Peyer's patch (tissue), 4 donors: ENCODE data around the gene ATOSA. TPM values are rescaled to one million over a fixed set of nuclear protein-coding genes. Genes with fewer than 3 reads are reported as not detected.
A peak's percentile ranks its signal among the peaks of the same experiment; 100 is the strongest.

Experiments
- DNase-seq, 3 donors: peaks; one replicate each; pipeline ENCODE4 v3.0.0-alpha.2; 2017 to 2019
- H3K27ac ChIP-seq, 4 donors: fragments of 200-600 bp; sonication (generic); one replicate each; pipeline ENCODE4 v1.5.1; 2016 to 2019
- H3K27me3 ChIP-seq, 2 donors: fragments of 200-600 bp; sonication (generic); one replicate each; pipeline ENCODE4 v1.5.1; 2019
- H3K36me3 ChIP-seq, 3 donors: fragments of 200-600 bp; sonication (generic); one replicate each; pipeline ENCODE4 v1.5.1; 2016 to 2019
- H3K4me1 ChIP-seq, 4 donors: fragments of 200-600 bp; sonication (generic); one replicate each; pipeline ENCODE4 v1.5.1; 2016 to 2019
- H3K4me3 ChIP-seq, 4 donors: fragments of 200-600 bp; sonication (generic); 1 replicate in 3 of 4; 2 replicates in 1 of 4; pipeline ENCODE4 v1.5.1; 2016 to 2019; ENCODE audit warnings: mild to moderate bottlenecking in 1 of 4
- H3K9me3 ChIP-seq, 4 donors: fragments of 200-600 bp; sonication (generic); one replicate each; pipeline ENCODE4 v1.5.1; 2016 to 2019; ENCODE audit warnings: mild to moderate bottlenecking in 1 of 4
- POLR2A ChIP-seq, 2 donors: fragments of 450-650 bp; IDR thresholded peaks; one replicate each; pipeline ENCODE4 v1.5.1; 2017; ENCODE audit warnings: antibody characterized with exemption in 2 of 2, mild to moderate bottlenecking in 2 of 2, moderate library complexity in 2 of 2
- total RNA-seq, 4 donors: library from RNA; depleted of rRNA; stranded (reverse); fragments of >200 nt; gene quantifications; one replicate each; pipeline ENCODE4 v1.1.0, GENCODE V29; 2016
- TF ChIP-seq, protein P1 (sequence below), 6 experiments: fragments of 450-650 bp in 4 of 6; fragments of 200-600 bp in 2 of 6; sonication (generic) in 1 of 6; IDR thresholded peaks; one replicate each; pipeline ENCODE4 v1.5.1; 2017 to 2019; ENCODE audit warnings: antibody characterized with exemption in 6 of 6, mild to moderate bottlenecking in 3 of 6, moderate library complexity in 1 of 6

ATOSA gene
- total RNA-seq, 4 donors from 2014 or later = 55.5 to 128 (median 69.4) TPM

DNA sequence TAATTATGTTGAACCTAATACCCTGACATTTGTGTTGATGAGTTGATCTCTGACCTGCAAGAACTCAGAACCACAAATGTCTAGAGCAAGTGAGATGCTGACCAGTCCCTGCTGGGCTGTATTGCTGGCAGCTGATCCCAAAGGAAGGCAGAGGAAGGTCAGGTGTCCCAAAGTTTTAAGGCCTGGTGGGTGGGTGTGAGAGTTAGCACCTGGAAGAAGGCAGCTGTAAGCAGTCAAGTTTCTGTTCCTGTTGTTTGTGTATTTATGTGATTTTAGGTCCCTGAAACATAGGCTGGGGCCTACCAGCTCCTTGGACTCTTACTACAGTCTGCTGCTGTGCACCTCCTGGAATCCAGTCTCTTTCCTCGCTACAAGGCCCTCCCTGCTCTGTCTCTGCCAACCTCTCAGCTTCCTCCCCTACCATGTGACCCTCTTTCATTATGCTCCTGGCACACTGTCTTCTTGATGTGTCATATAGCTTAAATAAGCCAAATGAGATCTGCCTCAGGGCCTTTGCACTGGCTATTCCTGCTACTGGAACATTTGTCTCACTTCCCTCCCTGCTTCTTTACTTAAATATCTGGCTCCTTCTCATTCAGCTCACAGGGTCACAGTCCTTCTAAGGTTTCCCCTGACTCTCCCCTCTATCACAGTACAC lies 31.0 kb upstream of the ATOSA start:
- peak overlapping the region in 2 of 4 donors; percentile 53 to 69 for H3K27ac ChIP-seq

DNA sequence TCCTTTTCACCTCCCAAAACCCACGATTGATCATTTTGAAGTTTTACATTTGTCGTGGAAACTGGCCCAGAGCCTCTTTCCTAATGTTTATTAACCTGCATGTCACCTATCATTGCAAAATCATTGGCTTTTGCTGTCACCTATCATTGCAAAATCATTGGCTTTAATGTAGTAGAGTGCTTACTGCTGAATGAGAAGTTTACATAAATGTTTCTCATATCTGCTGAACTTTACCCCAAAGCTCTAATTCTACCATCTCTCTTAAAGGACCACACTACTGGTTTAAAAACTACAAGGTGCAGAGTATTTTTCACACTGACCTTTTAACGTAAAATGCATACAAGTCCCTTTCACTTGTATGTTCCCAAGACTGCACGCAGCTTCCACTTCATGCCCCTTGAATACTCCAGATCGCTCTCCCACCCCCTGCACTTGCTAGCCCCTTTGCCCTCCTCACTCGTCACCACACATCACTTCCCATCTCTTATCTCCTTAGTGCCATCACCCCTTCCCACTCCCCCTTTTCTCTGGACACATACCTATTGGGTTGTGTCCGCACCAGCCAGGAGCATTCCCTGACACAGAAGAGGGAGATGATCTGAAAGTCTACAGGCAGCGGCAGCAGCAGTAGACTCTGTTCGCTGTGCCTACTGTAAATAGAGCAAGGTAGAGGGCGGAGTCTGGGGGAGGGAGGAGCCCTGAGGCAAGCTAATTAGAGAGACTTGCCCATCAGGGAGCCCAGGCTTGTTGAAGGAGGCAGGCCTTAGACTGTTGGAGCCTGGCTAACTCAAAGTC lies 30.2 kb upstream of the ATOSA start:
- H3K27ac ChIP-seq = peak overlapping the region in 3 of 4 donors; percentile 17 to 69 (median 53)
- no peaks in the 10 kb centered on the region for H3K9me3 ChIP-seq
- TF ChIP-seq, protein P1, sequence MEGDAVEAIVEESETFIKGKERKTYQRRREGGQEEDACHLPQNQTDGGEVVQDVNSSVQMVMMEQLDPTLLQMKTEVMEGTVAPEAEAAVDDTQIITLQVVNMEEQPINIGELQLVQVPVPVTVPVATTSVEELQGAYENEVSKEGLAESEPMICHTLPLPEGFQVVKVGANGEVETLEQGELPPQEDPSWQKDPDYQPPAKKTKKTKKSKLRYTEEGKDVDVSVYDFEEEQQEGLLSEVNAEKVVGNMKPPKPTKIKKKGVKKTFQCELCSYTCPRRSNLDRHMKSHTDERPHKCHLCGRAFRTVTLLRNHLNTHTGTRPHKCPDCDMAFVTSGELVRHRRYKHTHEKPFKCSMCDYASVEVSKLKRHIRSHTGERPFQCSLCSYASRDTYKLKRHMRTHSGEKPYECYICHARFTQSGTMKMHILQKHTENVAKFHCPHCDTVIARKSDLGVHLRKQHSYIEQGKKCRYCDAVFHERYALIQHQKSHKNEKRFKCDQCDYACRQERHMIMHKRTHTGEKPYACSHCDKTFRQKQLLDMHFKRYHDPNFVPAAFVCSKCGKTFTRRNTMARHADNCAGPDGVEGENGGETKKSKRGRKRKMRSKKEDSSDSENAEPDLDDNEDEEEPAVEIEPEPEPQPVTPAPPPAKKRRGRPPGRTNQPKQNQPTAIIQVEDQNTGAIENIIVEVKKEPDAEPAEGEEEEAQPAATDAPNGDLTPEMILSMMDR (IDR thresholded peaks at IDR 0.05) = no peak
- no peak for TF ChIP-seq POLR2A (IDR thresholded peaks at IDR 0.05)
- peak; percentile 68 to 89 (median 83) for DNase-seq
- no peaks in the 10 kb centered on the region for H3K4me1 ChIP-seq
- H3K4me3 ChIP-seq = peak overlapping the region; percentile 26 to 39 (median 28)
- no peaks in the 10 kb centered on the region for H3K27me3 ChIP-seq
- H3K36me3 ChIP-seq = no peaks in the 10 kb centered on the region

More for the DNA sequence above, 31.0 kb upstream of the ATOSA start:
- no peaks in the 10 kb centered on the region for H3K4me1 ChIP-seq
- TF ChIP-seq, protein P1 (IDR thresholded peaks at IDR 0.05) = no peak
- no peak for TF ChIP-seq POLR2A (IDR thresholded peaks at IDR 0.05)
- H3K4me3 ChIP-seq = no peak overlapping the region
- DNase-seq = no peak
- H3K27me3 ChIP-seq = no peaks in the 10 kb centered on the region
- no peaks in the 10 kb centered on the region for H3K9me3 ChIP-seq
- H3K36me3 ChIP-seq = no peaks in the 10 kb centered on the region

DNA sequence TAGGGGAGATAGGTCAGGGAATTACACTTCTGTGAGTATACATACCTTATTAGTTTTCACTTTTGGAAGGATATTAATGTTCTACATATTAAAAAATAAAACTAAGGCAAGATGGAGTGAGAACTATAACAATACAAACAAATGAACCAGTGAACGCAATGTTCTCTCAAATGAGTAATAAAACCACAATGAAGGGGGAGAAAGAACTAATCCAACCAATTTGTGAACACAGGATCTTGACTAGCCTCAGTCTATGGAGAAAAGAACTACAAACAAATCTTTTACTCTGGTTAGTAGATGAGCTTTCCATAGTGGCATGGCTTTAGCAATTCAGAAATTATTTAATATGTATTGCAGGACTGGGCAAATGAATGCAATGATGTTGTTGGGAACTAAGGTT lies 26.9 kb upstream of the ATOSA start:
- H3K27ac ChIP-seq = peak overlapping the region in 1 of 4 donors; percentile 17
- no peaks in the 10 kb centered on the region for H3K9me3 ChIP-seq
- TF ChIP-seq, protein P1 (IDR thresholded peaks at IDR 0.05) = no peak
- no peak for TF ChIP-seq POLR2A (IDR thresholded peaks at IDR 0.05)
- no peaks in the 10 kb centered on the region for H3K27me3 ChIP-seq
- H3K4me1 ChIP-seq = no peaks in the 10 kb centered on the region
- no peaks in the 10 kb centered on the region for H3K36me3 ChIP-seq
- no peak for DNase-seq
- no peak overlapping the region for H3K4me3 ChIP-seq

DNA sequence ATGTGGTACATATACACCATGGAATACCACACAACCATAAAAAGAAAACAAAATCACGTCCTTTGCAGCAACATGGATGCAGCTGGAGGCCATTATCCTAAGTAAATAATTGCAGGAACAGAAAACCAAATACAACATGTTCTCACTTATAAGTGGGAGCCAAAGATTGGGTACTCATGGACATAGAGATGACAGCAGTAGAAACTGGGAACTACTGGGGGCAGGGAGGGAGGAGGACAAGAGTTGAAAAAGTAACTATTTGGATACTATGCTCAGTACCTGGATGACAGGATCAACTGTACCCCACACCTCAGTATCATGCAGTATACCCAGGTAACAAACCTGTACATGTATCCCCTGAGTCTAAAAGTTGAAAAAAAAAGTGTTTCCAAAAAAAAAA lies 23.2 kb upstream of the ATOSA start:
- Histone ChIP-seq H3K27me3 (no peaks in the 10 kb centered on the region), H3K27ac (peak overlapping the region in 1 of 4 donors; percentile 26), H3K9me3 (no peaks in the 10 kb centered on the region), H3K36me3 (no peaks in the 10 kb centered on the region), H3K4me3 (no peak overlapping the region), H3K4me1 (no peaks in the 10 kb centered on the region)
- DNase-seq = no peak
- TF ChIP-seq POLR2A (IDR thresholded peaks at IDR 0.05) = no peak
- TF ChIP-seq, protein P1 (IDR thresholded peaks at IDR 0.05) = no peak

DNA sequence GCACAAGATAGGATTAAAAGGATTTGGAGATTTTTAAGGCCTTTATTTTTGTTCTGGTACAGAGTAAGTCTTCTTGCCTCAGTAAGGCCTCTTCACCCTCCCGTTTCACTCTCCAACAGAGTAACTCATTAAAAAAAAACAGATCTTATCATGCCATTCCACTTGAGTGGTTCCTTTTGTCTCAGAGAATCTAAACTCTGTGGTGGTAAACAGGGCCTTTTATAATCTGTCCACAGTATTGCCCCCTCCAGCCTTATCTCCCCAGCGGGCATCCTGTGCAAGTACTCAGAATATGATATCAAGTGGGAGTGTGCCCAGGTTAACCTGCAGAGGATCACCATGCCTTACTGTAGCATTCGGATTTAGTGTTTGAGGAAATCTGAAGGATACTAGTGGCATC lies 20.3 kb upstream of the ATOSA start:
- H3K4me1 ChIP-seq = no peaks in the 10 kb centered on the region
- no peaks in the 10 kb centered on the region for H3K36me3 ChIP-seq
- TF ChIP-seq, protein P1 (IDR thresholded peaks at IDR 0.05) = no peak
- TF ChIP-seq POLR2A (IDR thresholded peaks at IDR 0.05) = no peak
- H3K27ac ChIP-seq = no peak overlapping the region
- no peak overlapping the region for H3K4me3 ChIP-seq
- DNase-seq = no peak
- H3K9me3 ChIP-seq = no peaks in the 10 kb centered on the region
- H3K27me3 ChIP-seq = no peaks in the 10 kb centered on the region
